Liver (tissue), 9 donors: ENCODE measurements around the gene CXCL6. TPM values are rescaled to one million over a fixed set of nuclear protein-coding genes. Genes with fewer than 3 reads are reported as not detected.

Experiments used
- DNase-seq: peaks from one replicate; pipeline ENCODE4 v3.0.0-alpha.2; 2017; ENCODE audit warnings: low spot score
- H3K27ac ChIP-seq, 2 donors: one replicate each; pipeline ENCODE4 v1.7.0; 2013; ENCODE audit warnings: inconsistent platforms in 2 of 2, low read length in 2 of 2, control low read depth in 1 of 2, low read depth in 1 of 2, mild to moderate bottlenecking in 1 of 2
- H3K27me3 ChIP-seq, 4 donors: one replicate each; pipeline versions ENCODE4 v1.6.1 to v1.7.0; 2013; ENCODE audit warnings: low read length in 3 of 4, inconsistent platforms in 1 of 4, mild to moderate bottlenecking in 1 of 4, moderate library complexity in 1 of 4; ENCODE audit not compliant: control insufficient read depth in 4 of 4, insufficient read depth in 4 of 4
- H3K36me3 ChIP-seq, 4 donors: one replicate each; pipeline versions ENCODE4 v1.6.1 to v1.7.0; 2013; ENCODE audit warnings: low read length in 3 of 4, mild to moderate bottlenecking in 3 of 4, low read depth in 1 of 4, moderate library complexity in 1 of 4; ENCODE audit not compliant: control insufficient read depth in 4 of 4, insufficient read depth in 3 of 4
- H3K4me1 ChIP-seq, 4 donors: one replicate each; pipeline versions ENCODE4 v1.6.1 to v1.7.0; 2013; ENCODE audit warnings: low read length in 3 of 4, mild to moderate bottlenecking in 3 of 4, moderate library complexity in 1 of 4; ENCODE audit not compliant: control insufficient read depth in 4 of 4, insufficient read depth in 4 of 4
- H3K4me3 ChIP-seq, 3 donors: one replicate each; pipeline versions ENCODE4 v1.6.1 to v1.7.0; 2013; ENCODE audit warnings: low read length in 3 of 3, control low read depth in 1 of 3, low read depth in 1 of 3, mild to moderate bottlenecking in 1 of 3
- H3K9ac ChIP-seq, 2 donors: one replicate each; pipeline ENCODE4 v1.7.0; 2013; ENCODE audit warnings: low read length in 2 of 2, mild to moderate bottlenecking in 2 of 2, moderate library complexity in 2 of 2, control low read depth in 1 of 2, low read depth in 1 of 2
- H3K9me3 ChIP-seq, 4 donors: one replicate each; pipeline versions ENCODE4 v1.6.1 to v1.7.0; 2013; ENCODE audit warnings: low read length in 3 of 4; ENCODE audit not compliant: control insufficient read depth in 4 of 4
- EGR1 ChIP-seq, 2 donors: IDR thresholded peaks; 2 replicates each; pipeline ENCODE4 v1.6.1; 2016 to 2018; ENCODE audit warnings: antibody characterized with exemption in 2 of 2, low read depth in 2 of 2
- FOXA1 ChIP-seq: IDR thresholded peaks from 2 replicates; pipeline ENCODE4 v1.6.1; 2016; ENCODE audit warnings: antibody characterized with exemption
- FOXA2 ChIP-seq: IDR thresholded peaks from 2 replicates; pipeline ENCODE4 v1.6.1; 2016; ENCODE audit warnings: antibody characterized with exemption
- HNF4A ChIP-seq, 2 donors: conservative IDR thresholded peaks; 2 replicates each; pipeline ENCODE4 v1.6.1; 2016; ENCODE audit warnings: antibody characterized with exemption in 2 of 2, mild to moderate bottlenecking in 2 of 2
- HNF4G ChIP-seq: IDR thresholded peaks from 2 replicates; pipeline ENCODE4 v1.6.1; 2016; ENCODE audit warnings: antibody characterized with exemption
- JUND ChIP-seq, 2 donors: IDR thresholded peaks; 2 replicates each; pipeline ENCODE4 v1.6.1; 2016; ENCODE audit warnings: antibody characterized with exemption in 2 of 2
- NR2F2 ChIP-seq: IDR thresholded peaks from 2 replicates; pipeline ENCODE4 v1.6.1; 2016; ENCODE audit warnings: antibody characterized with exemption
- RAD21 ChIP-seq, 2 donors: IDR thresholded peaks; 2 replicates each; pipeline ENCODE4 v1.6.1; 2016; ENCODE audit warnings: antibody characterized with exemption in 2 of 2, mild to moderate bottlenecking in 2 of 2
- REST ChIP-seq: IDR thresholded peaks from 2 replicates; pipeline ENCODE4 v1.6.1; 2016; ENCODE audit warnings: antibody characterized with exemption, mild to moderate bottlenecking
- SP1 ChIP-seq: IDR thresholded peaks from 2 replicates; pipeline ENCODE4 v1.6.1; 2018; ENCODE audit warnings: antibody characterized with exemption, mild to moderate bottlenecking
- TAF1 ChIP-seq: conservative IDR thresholded peaks from 2 replicates; pipeline ENCODE4 v1.6.1; 2016; ENCODE audit warnings: antibody characterized with exemption, mild to moderate bottlenecking
- YY1 ChIP-seq: IDR thresholded peaks from 2 replicates; pipeline ENCODE4 v1.6.1; 2016; ENCODE audit warnings: antibody characterized with exemption, mild to moderate bottlenecking
- ZBTB33 ChIP-seq: IDR thresholded peaks from 2 replicates; pipeline ENCODE4 v1.6.1; 2016; ENCODE audit warnings: antibody characterized with exemption
- WGBS: extraction: QIAGEN DNeasy Blood & Tissue Kit; methylation state at CpG from one replicate; pipeline ENCODE4 v1.1.7; 2013; 5-methylcytosine and 5-hydroxymethylcytosine counted together
- polyA plus RNA-seq, 2 donors: library from polyadenylated mRNA; stranded (reverse) in 1 of 2; unstranded in 1 of 2; fragments of 200-250 nt in 1 of 2; fragments of >200 nt in 1 of 2; fragmentation: Nextera tagmentation in 1 of 2; extraction: Ambion mirVana in 1 of 2; gene quantifications; one replicate each; pipeline versions ENCODE4 v1.2.1 to v1.2.3, GENCODE V29; 2013 to 2015
- total RNA-seq, 2 donors: library from RNA; depleted of rRNA; stranded (reverse); fragments of >200 nt; gene quantifications; one replicate each; pipeline ENCODE4 v1.2.3, GENCODE V29; 2014
- TF ChIP-seq, protein P1 (sequence below): IDR thresholded peaks from 2 replicates; pipeline ENCODE4 v1.6.1; 2016; ENCODE audit warnings: antibody characterized with exemption
- TF ChIP-seq, protein P2 (sequence below): IDR thresholded peaks from 2 replicates; pipeline ENCODE4 v1.6.1; 2016; ENCODE audit warnings: antibody characterized with exemption
- TF ChIP-seq, protein P3 (sequence below): fragments of 150-350 bp; IDR thresholded peaks from 2 replicates; pipeline ENCODE4 v1.5.1; 2017; ENCODE audit warnings: improper control_type of control experiment, low read depth, low read length; ENCODE audit not compliant: missing input control
- donor health status: healthy.
- donor health status: healthy.
- donor health status: healthy.
- donor health status: healthy.
- donor health status: healthy.

CXCL6 gene
- total and polyA plus RNA-seq, 4 donors: 0.19 to 5.5 (median 3.2) TPM

- Histone ChIP-seq H3K4me3 (no peak overlapping the region), H3K27me3 (peaks cover 0 to 4% (median 0%) of the 10 kb centered on the region in 4 donors), H3K36me3 (no peaks in the 10 kb centered on the region), H3K9me3 (peaks cover 0 to 2% (median 0%) of the 10 kb centered on the region in 4 donors), H3K27ac (no peak overlapping the region), H3K9ac (no peak overlapping the region), H3K4me1 (peaks cover 3 to 12% (median 7%) of the 10 kb centered on the region in 4 donors)
- DNase-seq: no peak
- 62% methylated on average over 4 of the region's 4 CpGs for WGBS
- TF ChIP-seq, protein P1, sequence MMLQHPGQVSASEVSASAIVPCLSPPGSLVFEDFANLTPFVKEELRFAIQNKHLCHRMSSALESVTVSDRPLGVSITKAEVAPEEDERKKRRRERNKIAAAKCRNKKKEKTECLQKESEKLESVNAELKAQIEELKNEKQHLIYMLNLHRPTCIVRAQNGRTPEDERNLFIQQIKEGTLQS: no peak
- TF ChIP-seq EGR1 (IDR thresholded peaks at IDR 0.05; ENCODE audit: low read depth in 2 of 2) (no peak), TAF1 (no peak), JUND (IDR thresholded peaks at IDR 0.05) (no peak), ZBTB33 (no peak), FOXA2 (no peak), REST (no peak), NR2F2 (no peak), FOXA1 (no peak), YY1 (no peak), HNF4G (no peak), SP1 (no peak)
- TF ChIP-seq, protein P2, sequence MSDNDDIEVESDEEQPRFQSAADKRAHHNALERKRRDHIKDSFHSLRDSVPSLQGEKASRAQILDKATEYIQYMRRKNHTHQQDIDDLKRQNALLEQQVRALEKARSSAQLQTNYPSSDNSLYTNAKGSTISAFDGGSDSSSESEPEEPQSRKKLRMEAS: no peak
- TF ChIP-seq, protein P3, sequence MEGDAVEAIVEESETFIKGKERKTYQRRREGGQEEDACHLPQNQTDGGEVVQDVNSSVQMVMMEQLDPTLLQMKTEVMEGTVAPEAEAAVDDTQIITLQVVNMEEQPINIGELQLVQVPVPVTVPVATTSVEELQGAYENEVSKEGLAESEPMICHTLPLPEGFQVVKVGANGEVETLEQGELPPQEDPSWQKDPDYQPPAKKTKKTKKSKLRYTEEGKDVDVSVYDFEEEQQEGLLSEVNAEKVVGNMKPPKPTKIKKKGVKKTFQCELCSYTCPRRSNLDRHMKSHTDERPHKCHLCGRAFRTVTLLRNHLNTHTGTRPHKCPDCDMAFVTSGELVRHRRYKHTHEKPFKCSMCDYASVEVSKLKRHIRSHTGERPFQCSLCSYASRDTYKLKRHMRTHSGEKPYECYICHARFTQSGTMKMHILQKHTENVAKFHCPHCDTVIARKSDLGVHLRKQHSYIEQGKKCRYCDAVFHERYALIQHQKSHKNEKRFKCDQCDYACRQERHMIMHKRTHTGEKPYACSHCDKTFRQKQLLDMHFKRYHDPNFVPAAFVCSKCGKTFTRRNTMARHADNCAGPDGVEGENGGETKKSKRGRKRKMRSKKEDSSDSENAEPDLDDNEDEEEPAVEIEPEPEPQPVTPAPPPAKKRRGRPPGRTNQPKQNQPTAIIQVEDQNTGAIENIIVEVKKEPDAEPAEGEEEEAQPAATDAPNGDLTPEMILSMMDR: no peak
Measured at GRCh38 chr4:73860181-73860580, 23.7 kb downstream of the CXCL6 start.

DNA sequence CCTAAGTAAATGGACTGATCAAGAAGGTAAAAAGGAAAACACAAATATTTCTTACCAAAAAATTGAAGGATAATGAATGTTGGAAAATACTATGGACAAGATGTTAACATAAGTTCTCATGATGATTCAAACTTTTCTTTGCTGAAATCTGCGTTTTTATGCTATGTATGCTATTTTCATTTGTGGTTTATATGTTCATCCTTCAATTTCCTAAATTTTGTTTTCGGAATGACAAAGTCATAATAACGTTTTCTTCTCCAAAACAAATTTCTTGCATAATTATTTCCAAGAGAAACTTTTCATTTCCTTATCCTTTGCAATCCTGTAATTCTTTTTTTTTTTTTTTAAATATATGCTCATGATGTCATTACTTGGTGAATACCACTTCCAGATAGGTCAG lies 24.4 kb downstream of the CXCL6 start:
- H3K4me3 ChIP-seq: no peak overlapping the region
- peaks cover 3 to 8% (median 5%) of the 10 kb centered on the region in 4 donors for H3K4me1 ChIP-seq
- no peak overlapping the region for H3K9ac ChIP-seq
- H3K9me3 ChIP-seq: peaks cover 0 to 2% (median 0%) of the 10 kb centered on the region in 4 donors
- DNase-seq: no peak
- peaks cover 0 to 4% (median 0%) of the 10 kb centered on the region in 4 donors for H3K27me3 ChIP-seq
- H3K27ac ChIP-seq: no peak overlapping the region
- TF ChIP-seq FOXA1 (no peak), HNF4A (conservative IDR thresholded peaks at IDR 0.05) (no peak), YY1 (no peak), FOXA2 (no peak), SP1 (no peak), REST (no peak), RAD21 (IDR thresholded peaks at IDR 0.05) (no peak)
- TF ChIP-seq, protein P1: no peak
- TF ChIP-seq, protein P3: no peak
- 76% methylated on average over 3 of the region's 3 CpGs for WGBS
- H3K36me3 ChIP-seq: no peaks in the 10 kb centered on the region
